Endothelial cell of hepatic sinusoid (primary cell): ENCODE measurements around the gene SMIM10L2A.

Source experiments
- in situ Hi-C: cut with HindIII; loops from 2 replicates; pipeline ENCODE4 v1.10.0; 2017; ENCODE audit warnings: low sequenced_read_pairs

Gene SMIM10L2A

GRCh38 chrX:135421932-135422809, at the start of gene SMIM10L2A:
SMIM10L2A (plus strand) TSS chrX:135421944; CDS start chrX:135422132, 188 bp downstream.
- in situ Hi-C loops: loop anchor here (25.0 kb wide), 1 partner anchor 110 kb away; the partner anchor contains the start of gene ETDC

- in situ Hi-C loops: no loop called here
Observed at GRCh38 chrX:135373357-135373756, 48.4 kb upstream of the SMIM10L2A start.

- in situ Hi-C loops: no loop called here
Observed at GRCh38 chrX:135382260-135382659, 39.5 kb upstream of the SMIM10L2A start.

- in situ Hi-C loops: no loop called here
Observed at GRCh38 chrX:135383249-135383648, 38.5 kb upstream of the SMIM10L2A start.

- in situ Hi-C loops: no loop called here
Observed at GRCh38 chrX:135384161-135384836, 37.4 kb upstream of the SMIM10L2A start.

GRCh38 chrX:135388841-135389240, 32.9 kb upstream of the SMIM10L2A start:
- in situ Hi-C loops: no loop called here

GRCh38 chrX:135389243-135389642, 32.5 kb upstream of the SMIM10L2A start:
- in situ Hi-C loops: no loop called here

- in situ Hi-C loops: no loop called here
Observed at GRCh38 chrX:135389717-135390116, 32.0 kb upstream of the SMIM10L2A start.

GRCh38 chrX:135391734-135392133, 30.0 kb upstream of the SMIM10L2A start:
- in situ Hi-C loops: no loop called here

- in situ Hi-C loops: no loop called here
Observed at GRCh38 chrX:135393051-135393450, 28.7 kb upstream of the SMIM10L2A start.

- in situ Hi-C loops: no loop called here
Observed at GRCh38 chrX:135395064-135395463, 26.7 kb upstream of the SMIM10L2A start.

GRCh38 chrX:135396109-135396508, 25.6 kb upstream of the SMIM10L2A start:
- in situ Hi-C loops: no loop called here

- in situ Hi-C loops: no loop called here
Observed at GRCh38 chrX:135396566-135396965, 25.2 kb upstream of the SMIM10L2A start.

GRCh38 chrX:135397652-135398051, 24.1 kb upstream of the SMIM10L2A start:
- in situ Hi-C loops: no loop called here

GRCh38 chrX:135403374-135403773, 18.4 kb upstream of the SMIM10L2A start:
- in situ Hi-C loops: loop anchor here (25.0 kb wide), 1 partner anchor 91 kb away; the partner anchor contains the start of gene ETDC

- in situ Hi-C loops: loop anchor here (25.0 kb wide), 1 partner anchor 94 kb away; the partner anchor contains the start of gene ETDC
Observed at GRCh38 chrX:135406428-135406827, 15.3 kb upstream of the SMIM10L2A start.

- in situ Hi-C loops: loop anchor here (25.0 kb wide), 1 partner anchor 96 kb away; the partner anchor contains the start of gene ETDC
Observed at GRCh38 chrX:135408794-135409193, 12.9 kb upstream of the SMIM10L2A start.

GRCh38 chrX:135410861-135411627, 10.7 kb upstream of the SMIM10L2A start:
- in situ Hi-C loops: loop anchor here (25.0 kb wide), 1 partner anchor 99 kb away; the partner anchor contains the start of gene ETDC

- in situ Hi-C loops: loop anchor here (25.0 kb wide), 1 partner anchor 100 kb away; the partner anchor contains the start of gene ETDC
Observed at GRCh38 chrX:135411893-135412292, 9.9 kb upstream of the SMIM10L2A start.

GRCh38 chrX:135416546-135416945, 5.2 kb upstream of the SMIM10L2A start:
- in situ Hi-C loops: loop anchor here (25.0 kb wide), 1 partner anchor 104 kb away; the partner anchor contains the start of gene ETDC

GRCh38 chrX:135420831-135421230, 913 bp upstream of the SMIM10L2A start:
- in situ Hi-C loops: loop anchor here (25.0 kb wide), 1 partner anchor 109 kb away; the partner anchor contains the start of gene ETDC
